H1 (cell line): ENCODE results near the gene GPHA2. TPM values are rescaled to one million over a fixed set of nuclear protein-coding genes. Genes with fewer than 3 reads are reported as not detected.

Experiments used
- KDM5A ChIP-seq: fragments of 200-600 bp; IDR thresholded peaks from 2 replicates; pipeline ENCODE4 v1.7.1; 2012; ENCODE audit warnings: mild to moderate bottlenecking, low read length, inconsistent platforms, mixed read lengths
- SP2 ChIP-seq: IDR thresholded peaks from 2 replicates; pipeline ENCODE4 v1.6.1; 2012; ENCODE audit warnings: mild to moderate bottlenecking, low read length, inconsistent platforms
- TAF7 ChIP-seq: optimal IDR thresholded peaks from 2 replicates; pipeline ENCODE3; 2011; ENCODE audit warnings: low read depth, mild to moderate bottlenecking, inconsistent platforms, low read length, moderate library complexity, borderline replicate concordance
- YY1 ChIP-seq: IDR thresholded peaks from 2 replicates; pipeline ENCODE4 v1.6.1; 2011; ENCODE audit warnings: low read depth, mild to moderate bottlenecking, low read length
- polyA plus RNA-seq, 7 experiments: library from polyadenylated mRNA; depleted of rRNA in 3 of 7; stranded (reverse) in 5 of 7; unstranded in 2 of 7; fragments of >200 nt in 5 of 7; fragments of 200-250 nt in 2 of 7; gene quantifications; 1 replicate in 5 of 7; 2 replicates in 1 of 7; 4 replicates in 1 of 7; pipeline versions ENCODE4 v1.2.1 to v1.2.3, GENCODE V29; 2011 to 2013; ENCODE audit warnings: missing spikeins in 2 of 7, mixed read lengths in 2 of 7
- total RNA-seq: library from RNA; stranded (reverse); fragmentation: NEBNext Ultra II Directional; extraction: Animal tissue kit (Norgen Biotek cat#: 25700); gene quantifications from 2 replicates; pipeline ENCODE4 v1.2.1, GENCODE V29; 2021
- TF ChIP-seq, protein P1 (sequence below): fragments of 300-600 bp; sonication (generic); IDR thresholded peaks from 2 replicates; pipeline ENCODE4 v1.7.1; 2012; ENCODE audit warnings: low read length, moderate library complexity, mild to moderate bottlenecking, inconsistent platforms; ENCODE audit not compliant: insufficient replicate concordance
- TF ChIP-seq, protein P2 (sequence below): IDR thresholded peaks from 2 replicates; pipeline ENCODE4 v1.6.1; 2012; ENCODE audit warnings: low read length, inconsistent platforms

GPHA2 gene
- total and polyA plus RNA-seq, 2 of the 8 experiments (the other 6 are each of a cell fraction or from before 2014, with no cell fraction given) = 0.97 to 4.4 TPM

- TF ChIP-seq, protein P1, sequence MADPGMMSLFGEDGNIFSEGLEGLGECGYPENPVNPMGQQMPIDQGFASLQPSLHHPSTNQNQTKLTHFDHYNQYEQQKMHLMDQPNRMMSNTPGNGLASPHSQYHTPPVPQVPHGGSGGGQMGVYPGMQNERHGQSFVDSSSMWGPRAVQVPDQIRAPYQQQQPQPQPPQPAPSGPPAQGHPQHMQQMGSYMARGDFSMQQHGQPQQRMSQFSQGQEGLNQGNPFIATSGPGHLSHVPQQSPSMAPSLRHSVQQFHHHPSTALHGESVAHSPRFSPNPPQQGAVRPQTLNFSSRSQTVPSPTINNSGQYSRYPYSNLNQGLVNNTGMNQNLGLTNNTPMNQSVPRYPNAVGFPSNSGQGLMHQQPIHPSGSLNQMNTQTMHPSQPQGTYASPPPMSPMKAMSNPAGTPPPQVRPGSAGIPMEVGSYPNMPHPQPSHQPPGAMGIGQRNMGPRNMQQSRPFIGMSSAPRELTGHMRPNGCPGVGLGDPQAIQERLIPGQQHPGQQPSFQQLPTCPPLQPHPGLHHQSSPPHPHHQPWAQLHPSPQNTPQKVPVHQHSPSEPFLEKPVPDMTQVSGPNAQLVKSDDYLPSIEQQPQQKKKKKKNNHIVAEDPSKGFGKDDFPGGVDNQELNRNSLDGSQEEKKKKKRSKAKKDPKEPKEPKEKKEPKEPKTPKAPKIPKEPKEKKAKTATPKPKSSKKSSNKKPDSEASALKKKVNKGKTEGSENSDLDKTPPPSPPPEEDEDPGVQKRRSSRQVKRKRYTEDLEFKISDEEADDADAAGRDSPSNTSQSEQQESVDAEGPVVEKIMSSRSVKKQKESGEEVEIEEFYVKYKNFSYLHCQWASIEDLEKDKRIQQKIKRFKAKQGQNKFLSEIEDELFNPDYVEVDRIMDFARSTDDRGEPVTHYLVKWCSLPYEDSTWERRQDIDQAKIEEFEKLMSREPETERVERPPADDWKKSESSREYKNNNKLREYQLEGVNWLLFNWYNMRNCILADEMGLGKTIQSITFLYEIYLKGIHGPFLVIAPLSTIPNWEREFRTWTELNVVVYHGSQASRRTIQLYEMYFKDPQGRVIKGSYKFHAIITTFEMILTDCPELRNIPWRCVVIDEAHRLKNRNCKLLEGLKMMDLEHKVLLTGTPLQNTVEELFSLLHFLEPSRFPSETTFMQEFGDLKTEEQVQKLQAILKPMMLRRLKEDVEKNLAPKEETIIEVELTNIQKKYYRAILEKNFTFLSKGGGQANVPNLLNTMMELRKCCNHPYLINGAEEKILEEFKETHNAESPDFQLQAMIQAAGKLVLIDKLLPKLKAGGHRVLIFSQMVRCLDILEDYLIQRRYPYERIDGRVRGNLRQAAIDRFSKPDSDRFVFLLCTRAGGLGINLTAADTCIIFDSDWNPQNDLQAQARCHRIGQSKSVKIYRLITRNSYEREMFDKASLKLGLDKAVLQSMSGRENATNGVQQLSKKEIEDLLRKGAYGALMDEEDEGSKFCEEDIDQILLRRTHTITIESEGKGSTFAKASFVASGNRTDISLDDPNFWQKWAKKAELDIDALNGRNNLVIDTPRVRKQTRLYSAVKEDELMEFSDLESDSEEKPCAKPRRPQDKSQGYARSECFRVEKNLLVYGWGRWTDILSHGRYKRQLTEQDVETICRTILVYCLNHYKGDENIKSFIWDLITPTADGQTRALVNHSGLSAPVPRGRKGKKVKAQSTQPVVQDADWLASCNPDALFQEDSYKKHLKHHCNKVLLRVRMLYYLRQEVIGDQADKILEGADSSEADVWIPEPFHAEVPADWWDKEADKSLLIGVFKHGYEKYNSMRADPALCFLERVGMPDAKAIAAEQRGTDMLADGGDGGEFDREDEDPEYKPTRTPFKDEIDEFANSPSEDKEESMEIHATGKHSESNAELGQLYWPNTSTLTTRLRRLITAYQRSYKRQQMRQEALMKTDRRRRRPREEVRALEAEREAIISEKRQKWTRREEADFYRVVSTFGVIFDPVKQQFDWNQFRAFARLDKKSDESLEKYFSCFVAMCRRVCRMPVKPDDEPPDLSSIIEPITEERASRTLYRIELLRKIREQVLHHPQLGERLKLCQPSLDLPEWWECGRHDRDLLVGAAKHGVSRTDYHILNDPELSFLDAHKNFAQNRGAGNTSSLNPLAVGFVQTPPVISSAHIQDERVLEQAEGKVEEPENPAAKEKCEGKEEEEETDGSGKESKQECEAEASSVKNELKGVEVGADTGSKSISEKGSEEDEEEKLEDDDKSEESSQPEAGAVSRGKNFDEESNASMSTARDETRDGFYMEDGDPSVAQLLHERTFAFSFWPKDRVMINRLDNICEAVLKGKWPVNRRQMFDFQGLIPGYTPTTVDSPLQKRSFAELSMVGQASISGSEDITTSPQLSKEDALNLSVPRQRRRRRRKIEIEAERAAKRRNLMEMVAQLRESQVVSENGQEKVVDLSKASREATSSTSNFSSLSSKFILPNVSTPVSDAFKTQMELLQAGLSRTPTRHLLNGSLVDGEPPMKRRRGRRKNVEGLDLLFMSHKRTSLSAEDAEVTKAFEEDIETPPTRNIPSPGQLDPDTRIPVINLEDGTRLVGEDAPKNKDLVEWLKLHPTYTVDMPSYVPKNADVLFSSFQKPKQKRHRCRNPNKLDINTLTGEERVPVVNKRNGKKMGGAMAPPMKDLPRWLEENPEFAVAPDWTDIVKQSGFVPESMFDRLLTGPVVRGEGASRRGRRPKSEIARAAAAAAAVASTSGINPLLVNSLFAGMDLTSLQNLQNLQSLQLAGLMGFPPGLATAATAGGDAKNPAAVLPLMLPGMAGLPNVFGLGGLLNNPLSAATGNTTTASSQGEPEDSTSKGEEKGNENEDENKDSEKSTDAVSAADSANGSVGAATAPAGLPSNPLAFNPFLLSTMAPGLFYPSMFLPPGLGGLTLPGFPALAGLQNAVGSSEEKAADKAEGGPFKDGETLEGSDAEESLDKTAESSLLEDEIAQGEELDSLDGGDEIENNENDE = no peak
- TF ChIP-seq TAF7 (no peak), YY1 (no peak), KDM5A (no peak), SP2 (no peak)
- TF ChIP-seq, protein P2, sequence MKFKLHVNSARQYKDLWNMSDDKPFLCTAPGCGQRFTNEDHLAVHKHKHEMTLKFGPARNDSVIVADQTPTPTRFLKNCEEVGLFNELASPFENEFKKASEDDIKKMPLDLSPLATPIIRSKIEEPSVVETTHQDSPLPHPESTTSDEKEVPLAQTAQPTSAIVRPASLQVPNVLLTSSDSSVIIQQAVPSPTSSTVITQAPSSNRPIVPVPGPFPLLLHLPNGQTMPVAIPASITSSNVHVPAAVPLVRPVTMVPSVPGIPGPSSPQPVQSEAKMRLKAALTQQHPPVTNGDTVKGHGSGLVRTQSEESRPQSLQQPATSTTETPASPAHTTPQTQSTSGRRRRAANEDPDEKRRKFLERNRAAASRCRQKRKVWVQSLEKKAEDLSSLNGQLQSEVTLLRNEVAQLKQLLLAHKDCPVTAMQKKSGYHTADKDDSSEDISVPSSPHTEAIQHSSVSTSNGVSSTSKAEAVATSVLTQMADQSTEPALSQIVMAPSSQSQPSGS = no peak
Observed at GRCh38 chr11:64892411-64892831, 43.3 kb downstream of the GPHA2 start (continued).
